Mucosa of rectum (tissue), 2 donors: Measurements from ENCODE around the gene CDH13.

Experiments used
- H3K27ac ChIP-seq, 2 donors: one replicate each; pipeline ENCODE4 v1.7.0; 2013; ENCODE audit warnings: inconsistent platforms in 2 of 2, low read depth in 2 of 2, low read length in 2 of 2
- H3K27me3 ChIP-seq, 2 donors: one replicate each; pipeline ENCODE4 v1.7.0; 2013; ENCODE audit warnings: low read length in 2 of 2; ENCODE audit not compliant: control insufficient read depth in 2 of 2, insufficient read depth in 2 of 2
- H3K36me3 ChIP-seq, 2 donors: one replicate each; pipeline ENCODE4 v1.7.0; 2013; ENCODE audit warnings: low read length in 2 of 2; ENCODE audit not compliant: control insufficient read depth in 2 of 2, insufficient read depth in 2 of 2
- H3K4me1 ChIP-seq, 2 donors: one replicate each; pipeline ENCODE4 v1.7.0; 2013; ENCODE audit warnings: low read length in 2 of 2, mild to moderate bottlenecking in 1 of 2; ENCODE audit not compliant: control insufficient read depth in 2 of 2, insufficient read depth in 2 of 2
- H3K4me3 ChIP-seq, 2 donors: one replicate each; pipeline ENCODE4 v1.7.0; 2013; ENCODE audit warnings: low read length in 2 of 2
- H3K9ac ChIP-seq, 2 donors: one replicate each; pipeline ENCODE4 v1.7.0; 2013; ENCODE audit warnings: low read length in 2 of 2, low read depth in 1 of 2, mild to moderate bottlenecking in 1 of 2
- H3K9me3 ChIP-seq, 2 donors: one replicate each; pipeline ENCODE4 v1.7.0; 2013; ENCODE audit warnings: low read length in 2 of 2; ENCODE audit not compliant: control insufficient read depth in 2 of 2
- donor health status: healthy.
- donor health status: Normal muscosa, but diverticular disease.

CDH13 gene

GRCh38 chr16:83244057-83244456 lies 617.3 kb downstream of the CDH13 start:
- Histone ChIP-seq H3K27me3 (no peaks in the 10 kb centered on the region), H3K27ac (no peak overlapping the region), H3K4me3 (no peak overlapping the region), H3K36me3 (no peaks in the 10 kb centered on the region), H3K9me3 (no peaks in the 10 kb centered on the region), H3K4me1 (no peaks in the 10 kb centered on the region), H3K9ac (no peak overlapping the region)

GRCh38 chr16:83245061-83245460 lies 618.3 kb downstream of the CDH13 start:
- no peaks in the 10 kb centered on the region for H3K36me3 ChIP-seq
- no peak overlapping the region for H3K4me3 ChIP-seq
- H3K4me1 ChIP-seq, result no peaks in the 10 kb centered on the region
- no peaks in the 10 kb centered on the region for H3K9me3 ChIP-seq
- H3K27me3 ChIP-seq, result no peaks in the 10 kb centered on the region
- no peak overlapping the region for H3K9ac ChIP-seq
- H3K27ac ChIP-seq, result no peak overlapping the region

- H3K27me3 ChIP-seq, result no peaks in the 10 kb centered on the region
- no peak overlapping the region for H3K27ac ChIP-seq
- no peaks in the 10 kb centered on the region for H3K36me3 ChIP-seq
- no peaks in the 10 kb centered on the region for H3K9me3 ChIP-seq
- H3K4me1 ChIP-seq, result no peaks in the 10 kb centered on the region
- H3K9ac ChIP-seq, result no peak overlapping the region
- H3K4me3 ChIP-seq, result no peak overlapping the region
Measured at GRCh38 chr16:83247767-83248372, 621.1 kb downstream of the CDH13 start.

- no peak overlapping the region for H3K27ac ChIP-seq
- no peak overlapping the region for H3K4me3 ChIP-seq
- H3K9ac ChIP-seq, result no peak overlapping the region
- no peaks in the 10 kb centered on the region for H3K9me3 ChIP-seq
- no peaks in the 10 kb centered on the region for H3K4me1 ChIP-seq
- no peaks in the 10 kb centered on the region for H3K36me3 ChIP-seq
- H3K27me3 ChIP-seq, result no peaks in the 10 kb centered on the region
Measured at GRCh38 chr16:83248735-83249463, 622.1 kb downstream of the CDH13 start.

- H3K4me3 ChIP-seq, result no peak overlapping the region
- H3K9ac ChIP-seq, result no peak overlapping the region
- H3K36me3 ChIP-seq, result no peaks in the 10 kb centered on the region
- H3K27ac ChIP-seq, result no peak overlapping the region
- no peaks in the 10 kb centered on the region for H3K4me1 ChIP-seq
- H3K9me3 ChIP-seq, result no peaks in the 10 kb centered on the region
- no peaks in the 10 kb centered on the region for H3K27me3 ChIP-seq
Measured at GRCh38 chr16:83253521-83253920, 626.8 kb downstream of the CDH13 start.

- Histone ChIP-seq H3K27me3 (no peaks in the 10 kb centered on the region), H3K9ac (no peak overlapping the region), H3K4me1 (no peaks in the 10 kb centered on the region), H3K9me3 (no peaks in the 10 kb centered on the region), H3K4me3 (no peak overlapping the region), H3K27ac (no peak overlapping the region), H3K36me3 (no peaks in the 10 kb centered on the region)
Measured at GRCh38 chr16:83258366-83258928, 631.7 kb downstream of the CDH13 start.

- Histone ChIP-seq H3K4me1 (no peaks in the 10 kb centered on the region), H3K9me3 (no peaks in the 10 kb centered on the region), H3K27ac (no peak overlapping the region), H3K36me3 (no peaks in the 10 kb centered on the region), H3K4me3 (no peak overlapping the region), H3K27me3 (no peaks in the 10 kb centered on the region), H3K9ac (no peak overlapping the region)
Measured at GRCh38 chr16:83266848-83267553, 640.2 kb downstream of the CDH13 start.

GRCh38 chr16:83268169-83268568 lies 641.4 kb downstream of the CDH13 start:
- no peaks in the 10 kb centered on the region for H3K36me3 ChIP-seq
- H3K4me1 ChIP-seq, result no peaks in the 10 kb centered on the region
- no peak overlapping the region for H3K27ac ChIP-seq
- no peak overlapping the region for H3K9ac ChIP-seq
- H3K9me3 ChIP-seq, result no peaks in the 10 kb centered on the region
- H3K27me3 ChIP-seq, result no peaks in the 10 kb centered on the region
- no peak overlapping the region for H3K4me3 ChIP-seq

- no peak overlapping the region for H3K4me3 ChIP-seq
- H3K9me3 ChIP-seq, result no peaks in the 10 kb centered on the region
- no peak overlapping the region for H3K9ac ChIP-seq
- H3K36me3 ChIP-seq, result no peaks in the 10 kb centered on the region
- H3K27ac ChIP-seq, result no peak overlapping the region
- H3K27me3 ChIP-seq, result no peaks in the 10 kb centered on the region
- no peaks in the 10 kb centered on the region for H3K4me1 ChIP-seq
Measured at GRCh38 chr16:83269048-83269447, 642.3 kb downstream of the CDH13 start.

- no peaks in the 10 kb centered on the region for H3K27me3 ChIP-seq
- no peaks in the 10 kb centered on the region for H3K9me3 ChIP-seq
- no peak overlapping the region for H3K4me3 ChIP-seq
- H3K36me3 ChIP-seq, result no peaks in the 10 kb centered on the region
- H3K27ac ChIP-seq, result no peak overlapping the region
- H3K9ac ChIP-seq, result no peak overlapping the region
- H3K4me1 ChIP-seq, result no peaks in the 10 kb centered on the region
Measured at GRCh38 chr16:83269541-83269940, 642.8 kb downstream of the CDH13 start.
